ENCODE results near the gene CPNE2. TPM values are rescaled to one million over a fixed set of nuclear protein-coding genes. Genes with fewer than 3 reads are reported as not detected.

CPNE2 gene
- total RNA-seq, 1 donor from 2014 or later = 36.6 TPM

- no peak overlapping the region for H3K4me3 ChIP-seq
- intact Hi-C loops (cut with DNase I) = no loop called here
- no peak overlapping the region for H3K27ac ChIP-seq
- peaks cover 0 to 2% of the 10 kb centered on the region in 2 donors for H3K4me1 ChIP-seq
- H3K36me3 ChIP-seq = peaks cover 10% of the 10 kb centered on the region in 2 donors
- no peaks in the 10 kb centered on the region for H3K9me3 ChIP-seq
- no peak for DNase-seq (ENCODE audit: low spot score in 2 of 2)
- no peak for TF ChIP-seq CTCF (IDR thresholded peaks at IDR 0.05)
- H3K27me3 ChIP-seq = no peaks in the 10 kb centered on the region
Observed at GRCh38 chr16:57147381-57148221, 55.2 kb downstream of the CPNE2 start.

GRCh38 chr16:57148481-57148880, 56.1 kb downstream of the CPNE2 start:
- DNase-seq (ENCODE audit: low spot score in 2 of 2) = no peak
- Histone ChIP-seq H3K36me3 (peaks cover 18 to 19% of the 10 kb centered on the region in 2 donors), H3K27me3 (no peaks in the 10 kb centered on the region), H3K4me3 (no peak overlapping the region), H3K4me1 (peaks cover 0 to 2% of the 10 kb centered on the region in 2 donors), H3K9me3 (no peaks in the 10 kb centered on the region), H3K27ac (no peak overlapping the region)
- no peak for TF ChIP-seq CTCF (IDR thresholded peaks at IDR 0.05)
- intact Hi-C loops (cut with DNase I) = no loop called here

GRCh38 chr16:57149391-57149790, 57.0 kb downstream of the CPNE2 start:
- intact Hi-C loops (cut with DNase I) = no loop called here
- no peak for TF ChIP-seq CTCF (IDR thresholded peaks at IDR 0.05)
- Histone ChIP-seq H3K36me3 (peaks cover 27 to 28% of the 10 kb centered on the region in 2 donors), H3K4me3 (no peak overlapping the region), H3K27me3 (no peaks in the 10 kb centered on the region), H3K4me1 (peaks cover 0 to 2% of the 10 kb centered on the region in 2 donors), H3K27ac (no peak overlapping the region), H3K9me3 (no peaks in the 10 kb centered on the region)
- DNase-seq (ENCODE audit: low spot score in 2 of 2) = no peak

- H3K4me3 ChIP-seq = no peak overlapping the region
- DNase-seq (ENCODE audit: low spot score in 2 of 2) = no peak
- H3K9me3 ChIP-seq = no peaks in the 10 kb centered on the region
- peaks cover 35% of the 10 kb centered on the region in 2 donors for H3K36me3 ChIP-seq
- H3K27me3 ChIP-seq = no peaks in the 10 kb centered on the region
- H3K4me1 ChIP-seq = peaks cover 0 to 2% of the 10 kb centered on the region in 2 donors
- intact Hi-C loops (cut with DNase I) = no loop called here
- no peak overlapping the region for H3K27ac ChIP-seq
- no peak for TF ChIP-seq CTCF (IDR thresholded peaks at IDR 0.05)
Observed at GRCh38 chr16:57150682-57151330, 58.4 kb downstream of the CPNE2 start.

- Histone ChIP-seq H3K4me1 (peaks cover 0 to 2% of the 10 kb centered on the region in 2 donors), H3K27ac (no peak overlapping the region), H3K4me3 (no peak overlapping the region), H3K9me3 (no peaks in the 10 kb centered on the region), H3K27me3 (no peaks in the 10 kb centered on the region), H3K36me3 (peaks cover 35 to 38% of the 10 kb centered on the region in 2 donors)
- intact Hi-C loops (cut with DNase I) = no loop called here
- DNase-seq (ENCODE audit: low spot score in 2 of 2) = no peak
- no peak for TF ChIP-seq CTCF (IDR thresholded peaks at IDR 0.05)
Observed at GRCh38 chr16:57151369-57151768, 59.0 kb downstream of the CPNE2 start.
